Vagina (tissue), 2 donors: Measurements from ENCODE around the gene NLGN1. TPM values are rescaled to one million over a fixed set of nuclear protein-coding genes. Genes with fewer than 3 reads are reported as not detected.

ENCODE experiments used
- DNase-seq, 2 donors: peaks; one replicate each; pipeline ENCODE4 v3.0.0-alpha.2; 2017; ENCODE audit errors: extremely low spot score in 2 of 2
- H3K27ac ChIP-seq: fragments of 200-600 bp; sonication (generic); one replicate; pipeline ENCODE4 v1.5.1; 2019
- H3K27me3 ChIP-seq: fragments of 200-600 bp; sonication (generic); one replicate; pipeline ENCODE4 v1.5.1; 2019
- H3K36me3 ChIP-seq, 2 donors: fragments of 200-600 bp; sonication (generic); one replicate each; pipeline ENCODE4 v1.5.1; 2017 to 2019
- H3K4me1 ChIP-seq: fragments of 200-600 bp; sonication (generic); one replicate; pipeline ENCODE4 v1.5.1; 2019
- H3K4me3 ChIP-seq, 2 donors: fragments of 200-600 bp; sonication (generic); 1 replicate in 1 of 2; 2 replicates in 1 of 2; pipeline ENCODE4 v1.5.1; 2016 to 2019
- H3K9me3 ChIP-seq: fragments of 200-600 bp; sonication (generic); one replicate; pipeline ENCODE4 v1.5.1; 2019
- CTCF ChIP-seq, 3 experiments: fragments of 450-650 bp in 2 of 3; fragments of 200-600 bp in 1 of 3; sonication (generic) in 1 of 3; IDR thresholded peaks; one replicate each; pipeline ENCODE4 v1.5.1; 2017 to 2019; ENCODE audit warnings: antibody characterized with exemption in 3 of 3, mild to moderate bottlenecking in 2 of 3, moderate library complexity in 2 of 3
- POLR2A ChIP-seq, 2 donors: fragments of 450-650 bp; IDR thresholded peaks; one replicate each; pipeline ENCODE4 v1.6.1; 2017; ENCODE audit warnings: antibody characterized with exemption in 2 of 2, mild to moderate bottlenecking in 2 of 2, moderate library complexity in 2 of 2
- POLR2AphosphoS5 ChIP-seq, 2 donors: sonication (generic); formaldehyde crosslinking; IDR thresholded peaks; one replicate each; pipeline ENCODE4 v1.9.0; 2017; ENCODE audit warnings: antibody characterized with exemption in 2 of 2, mild to moderate bottlenecking in 2 of 2, low read depth in 1 of 2; ENCODE audit not compliant: insufficient read depth in 1 of 2
- intact Hi-C: fragments of 100-400 bp; cut with DNase I; formaldehyde crosslinking; loops from one replicate; pipeline ENCODE4 v1.15.1; 2023
- total RNA-seq: library from RNA; depleted of rRNA; stranded (reverse); fragments of >200 nt; gene quantifications from one replicate; pipeline ENCODE4 v1.2.3, GENCODE V29; 2016

The NLGN1 gene
- total RNA-seq, 1 donor from 2014 or later: 4.7 TPM

- intact Hi-C loops: no loop called here
- DNase-seq: no peak
- Histone ChIP-seq H3K36me3 (no peaks in the 10 kb centered on the region), H3K27ac (no peak overlapping the region), H3K4me3 (no peak overlapping the region), H3K9me3 (no peaks in the 10 kb centered on the region), H3K4me1 (no peaks in the 10 kb centered on the region), H3K27me3 (no peaks in the 10 kb centered on the region)
- TF ChIP-seq POLR2AphosphoS5 (IDR thresholded peaks at IDR 0.05; ENCODE audit: insufficient read depth in 1 of 2, low read depth in 1 of 2) (no peak), POLR2A (IDR thresholded peaks at IDR 0.05) (no peak), CTCF (IDR thresholded peaks at IDR 0.05) (no peak)
Measured at GRCh38 chr3:174016186-174016585, 618.6 kb downstream of the NLGN1 start.

- no peaks in the 10 kb centered on the region for H3K4me1 ChIP-seq
- no peaks in the 10 kb centered on the region for H3K27me3 ChIP-seq
- TF ChIP-seq CTCF (IDR thresholded peaks at IDR 0.05): no peak
- no peak for DNase-seq
- no peak overlapping the region for H3K4me3 ChIP-seq
- H3K9me3 ChIP-seq: no peaks in the 10 kb centered on the region
- H3K27ac ChIP-seq: no peak overlapping the region
- no peaks in the 10 kb centered on the region for H3K36me3 ChIP-seq
- intact Hi-C loops: no loop called here
Measured at GRCh38 chr3:174020156-174020555, 622.6 kb downstream of the NLGN1 start.

DNA sequence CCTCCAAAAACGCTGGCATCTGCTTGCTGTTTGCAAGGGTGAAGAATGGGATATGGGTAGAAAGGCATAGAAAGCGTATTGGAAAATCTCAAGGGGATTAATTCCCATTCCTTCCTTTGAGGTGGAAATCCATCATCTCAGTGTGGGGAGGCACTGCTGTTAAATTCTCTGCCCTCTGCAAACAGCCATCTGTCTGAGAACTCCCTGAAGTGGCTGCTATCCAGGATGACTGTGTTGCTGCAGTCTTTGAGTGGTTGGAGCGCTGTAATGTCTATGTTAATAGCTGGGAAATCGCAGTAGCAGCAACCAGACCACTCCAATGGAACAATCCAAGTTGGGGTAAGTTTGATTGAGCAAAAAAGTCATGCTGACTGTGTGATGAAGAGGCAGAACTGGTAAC, 625.9 kb downstream of the NLGN1 start:
- H3K4me3 ChIP-seq: no peak overlapping the region
- peaks cover 1% of the 10 kb centered on the region for H3K9me3 ChIP-seq
- intact Hi-C loops: no loop called here
- no peak overlapping the region for H3K27ac ChIP-seq
- no peak for TF ChIP-seq POLR2AphosphoS5 (IDR thresholded peaks at IDR 0.05; ENCODE audit: insufficient read depth in 1 of 2, low read depth in 1 of 2)
- no peak for TF ChIP-seq POLR2A (IDR thresholded peaks at IDR 0.05)
- no peak for TF ChIP-seq CTCF (IDR thresholded peaks at IDR 0.05)
- H3K27me3 ChIP-seq: no peaks in the 10 kb centered on the region
- no peak for DNase-seq
- H3K36me3 ChIP-seq: no peaks in the 10 kb centered on the region
- no peaks in the 10 kb centered on the region for H3K4me1 ChIP-seq

GRCh38 chr3:174028673-174029072, 631.1 kb downstream of the NLGN1 start:
- Histone ChIP-seq H3K4me1 (no peaks in the 10 kb centered on the region), H3K36me3 (no peaks in the 10 kb centered on the region), H3K27me3 (no peaks in the 10 kb centered on the region), H3K27ac (no peak overlapping the region), H3K9me3 (peaks cover 5% of the 10 kb centered on the region), H3K4me3 (no peak overlapping the region)
- intact Hi-C loops: no loop called here
- DNase-seq: no peak
- TF ChIP-seq POLR2AphosphoS5 (IDR thresholded peaks at IDR 0.05; ENCODE audit: insufficient read depth in 1 of 2, low read depth in 1 of 2): no peak
- no peak for TF ChIP-seq CTCF (IDR thresholded peaks at IDR 0.05)
- TF ChIP-seq POLR2A (IDR thresholded peaks at IDR 0.05): no peak

GRCh38 chr3:174035328-174035886, 637.9 kb downstream of the NLGN1 start:
- Histone ChIP-seq H3K4me3 (no peak overlapping the region), H3K9me3 (no peaks in the 10 kb centered on the region)

More at GRCh38 chr3:174035328-174035886, 637.9 kb downstream of the NLGN1 start:
- Histone ChIP-seq H3K27me3 (no peaks in the 10 kb centered on the region), H3K27ac (no peak overlapping the region), H3K36me3 (no peaks in the 10 kb centered on the region), H3K4me1 (no peaks in the 10 kb centered on the region)
- DNase-seq: no peak
- intact Hi-C loops: no loop called here
- TF ChIP-seq CTCF (IDR thresholded peaks at IDR 0.05) (no peak), POLR2AphosphoS5 (IDR thresholded peaks at IDR 0.05; ENCODE audit: insufficient read depth in 1 of 2, low read depth in 1 of 2) (no peak), POLR2A (IDR thresholded peaks at IDR 0.05) (no peak)
